Epithelial cell of proximal tubule (primary cell): ENCODE measurements around the gene RNGTT. TPM values are rescaled to one million over a fixed set of nuclear protein-coding genes. Genes with fewer than 3 reads are reported as not detected.

ENCODE experiments used
- DNase-seq: peaks from one replicate; pipeline ENCODE4 v3.0.0-alpha.2; 2011; ENCODE audit warnings: low read depth
- H3K4me3 ChIP-seq: 2 replicates; pipeline ENCODE4 v1.5.1; 2011; ENCODE audit warnings: low read depth, mild to moderate bottlenecking, low read length
- total RNA-seq: library from RNA; depleted of rRNA; stranded (reverse); fragments of >200 nt; gene quantifications from 2 replicates; pipeline ENCODE4 v1.2.3, GENCODE V29; 2015
- TF ChIP-seq, protein P1 (sequence below): conservative IDR thresholded peaks from 2 replicates; pipeline ENCODE4 v1.5.1; 2012; ENCODE audit warnings: low read depth, mild to moderate bottlenecking, low read length

Gene RNGTT
- total RNA-seq, 1 donor from 2014 or later: 17.6 TPM

DNA sequence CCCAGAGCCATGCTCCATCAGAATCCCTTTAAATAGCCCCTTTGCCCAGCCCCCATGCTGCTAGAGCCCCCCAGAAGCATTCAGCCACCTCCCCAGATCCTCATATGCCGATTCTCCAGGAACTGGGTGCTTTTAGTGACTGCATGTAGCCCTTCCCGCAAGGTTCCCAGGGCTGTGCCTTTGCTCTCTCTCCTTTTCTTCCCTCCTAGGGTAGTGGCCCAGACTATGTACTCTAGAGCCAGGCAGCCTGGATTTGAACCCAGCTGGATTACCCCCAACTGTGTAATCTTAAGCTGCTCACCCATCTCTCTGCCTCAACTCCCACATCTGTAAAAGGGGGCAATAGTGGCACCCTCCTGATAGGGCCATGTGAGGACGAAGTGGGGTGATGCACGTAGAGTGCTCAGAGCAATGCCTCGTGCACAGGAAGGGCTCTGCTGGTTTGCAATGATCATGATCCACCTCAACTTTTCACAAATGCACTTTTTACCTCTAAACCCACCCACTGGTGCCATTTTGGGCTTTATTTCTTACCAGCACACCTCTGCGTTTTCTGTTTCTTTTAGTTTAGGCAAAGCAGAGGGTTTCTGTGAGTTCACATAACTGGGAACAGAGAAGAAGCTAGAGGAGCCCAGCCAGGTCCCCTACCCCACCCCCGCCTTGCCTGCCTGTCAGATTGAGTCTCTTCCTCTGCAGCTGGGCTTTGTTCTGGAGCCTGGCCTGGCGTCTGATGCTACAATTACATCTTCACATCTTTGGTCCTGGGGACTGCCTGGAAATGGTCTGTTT, 396.5 kb downstream of the RNGTT start:
- no peak for DNase-seq
- TF ChIP-seq, protein P1, sequence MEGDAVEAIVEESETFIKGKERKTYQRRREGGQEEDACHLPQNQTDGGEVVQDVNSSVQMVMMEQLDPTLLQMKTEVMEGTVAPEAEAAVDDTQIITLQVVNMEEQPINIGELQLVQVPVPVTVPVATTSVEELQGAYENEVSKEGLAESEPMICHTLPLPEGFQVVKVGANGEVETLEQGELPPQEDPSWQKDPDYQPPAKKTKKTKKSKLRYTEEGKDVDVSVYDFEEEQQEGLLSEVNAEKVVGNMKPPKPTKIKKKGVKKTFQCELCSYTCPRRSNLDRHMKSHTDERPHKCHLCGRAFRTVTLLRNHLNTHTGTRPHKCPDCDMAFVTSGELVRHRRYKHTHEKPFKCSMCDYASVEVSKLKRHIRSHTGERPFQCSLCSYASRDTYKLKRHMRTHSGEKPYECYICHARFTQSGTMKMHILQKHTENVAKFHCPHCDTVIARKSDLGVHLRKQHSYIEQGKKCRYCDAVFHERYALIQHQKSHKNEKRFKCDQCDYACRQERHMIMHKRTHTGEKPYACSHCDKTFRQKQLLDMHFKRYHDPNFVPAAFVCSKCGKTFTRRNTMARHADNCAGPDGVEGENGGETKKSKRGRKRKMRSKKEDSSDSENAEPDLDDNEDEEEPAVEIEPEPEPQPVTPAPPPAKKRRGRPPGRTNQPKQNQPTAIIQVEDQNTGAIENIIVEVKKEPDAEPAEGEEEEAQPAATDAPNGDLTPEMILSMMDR: no peak
- no peak overlapping the region for H3K4me3 ChIP-seq

DNA sequence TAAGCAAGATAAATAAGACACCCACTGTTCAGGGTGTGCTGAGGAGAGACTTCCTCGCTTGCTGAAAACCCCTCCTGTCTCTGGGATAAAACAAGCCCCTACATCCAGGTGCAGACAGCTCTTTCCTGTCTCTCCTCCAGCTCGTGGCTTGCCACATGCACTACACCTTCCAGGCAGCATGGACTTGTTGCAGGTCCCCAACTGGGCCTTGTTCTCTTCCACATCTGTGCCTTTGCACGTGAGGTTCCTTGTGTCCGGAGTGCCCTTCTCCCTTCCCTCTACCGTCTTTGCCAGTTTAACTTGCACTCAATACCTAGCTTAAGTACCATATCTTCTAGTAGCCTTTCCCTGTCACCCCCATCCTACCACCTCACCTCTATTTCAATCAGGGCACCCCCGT, 397.6 kb downstream of the RNGTT start:
- no peak for DNase-seq
- TF ChIP-seq, protein P1: no peak
- no peak overlapping the region for H3K4me3 ChIP-seq

DNA sequence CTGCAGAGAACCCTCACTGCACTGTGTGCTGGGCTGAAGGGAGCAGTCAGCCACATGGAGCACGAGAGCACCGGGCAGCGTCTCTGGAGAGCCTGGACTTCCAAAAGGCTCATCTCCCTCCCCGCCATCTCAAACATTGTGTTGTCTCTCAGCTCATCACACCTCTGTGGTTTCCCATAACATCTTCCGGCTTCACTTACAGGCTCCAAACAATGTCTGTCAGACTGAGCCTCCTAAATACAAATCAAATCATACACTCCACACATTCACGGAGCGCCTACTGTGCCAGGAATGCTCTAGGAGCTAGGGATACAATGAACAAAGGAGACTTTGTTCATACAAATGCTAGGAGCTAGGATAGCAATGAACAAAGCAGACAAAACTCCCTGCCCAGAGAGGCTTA, 398.0 kb downstream of the RNGTT start:
- DNase-seq: no peak

DNA sequence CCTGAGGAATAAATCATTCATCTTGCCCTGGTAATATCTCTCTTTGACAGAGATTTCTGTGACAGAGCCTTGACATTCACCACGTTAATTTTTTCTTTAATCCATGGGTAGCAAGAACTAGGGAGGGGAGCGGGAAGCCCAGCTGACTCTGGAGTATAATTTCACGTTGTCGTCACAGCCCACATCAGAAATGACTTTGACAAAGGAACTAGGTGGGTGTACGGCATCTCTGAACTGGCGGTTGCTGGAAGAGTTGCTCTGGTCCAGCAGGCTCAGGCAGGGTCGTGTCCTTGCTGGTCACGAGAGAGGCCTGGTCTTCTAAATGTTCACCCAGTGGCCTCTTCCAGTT, 400.2 kb downstream of the RNGTT start:
- TF ChIP-seq, protein P1: no peak
- no peak for DNase-seq
- H3K4me3 ChIP-seq: no peak overlapping the region

More for the DNA sequence above, 398.0 kb downstream of the RNGTT start:
- TF ChIP-seq, protein P1: no peak
- H3K4me3 ChIP-seq: no peak overlapping the region

DNA sequence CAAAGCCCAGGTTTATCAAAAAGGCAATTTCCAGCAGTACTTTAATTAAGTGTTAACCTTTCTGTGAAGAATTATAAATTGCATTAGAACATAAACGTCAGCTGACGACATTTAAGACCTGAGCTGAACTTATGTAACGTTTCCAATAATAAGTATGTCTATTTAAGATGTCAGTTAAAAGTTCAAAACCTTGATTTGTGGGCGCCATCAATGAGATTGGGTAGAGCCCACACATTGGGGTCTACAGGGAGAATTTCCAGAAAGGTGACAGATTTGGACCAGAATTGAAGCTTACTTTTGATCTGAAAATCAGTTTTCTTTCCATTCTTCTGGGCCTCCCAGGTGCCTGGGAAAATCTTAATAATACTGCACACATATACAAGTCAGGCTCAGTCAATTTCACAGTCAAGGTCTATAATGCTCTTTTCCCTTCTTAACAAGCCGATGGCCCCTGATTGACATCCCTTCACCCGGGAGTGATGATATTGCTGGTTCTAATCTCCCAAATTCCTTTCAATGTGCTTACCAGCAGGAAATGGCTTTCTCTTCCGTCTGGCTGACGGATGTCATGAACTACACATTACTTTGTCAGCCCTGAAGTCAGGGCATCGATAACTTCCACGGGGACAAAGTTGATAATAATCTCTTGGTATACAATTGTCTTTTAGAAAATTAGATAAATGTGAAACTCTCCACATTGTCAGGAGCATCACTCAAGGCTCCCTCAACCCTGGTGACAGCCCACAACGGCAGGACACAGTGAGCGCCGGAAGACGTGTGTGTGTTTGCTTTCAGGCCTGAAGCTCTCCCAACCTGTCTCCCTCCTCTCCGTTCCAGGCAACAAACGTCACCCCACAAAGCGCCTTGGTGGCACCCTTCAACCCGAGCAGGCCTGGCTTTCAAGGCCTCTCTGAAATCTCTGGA, 400.8 kb downstream of the RNGTT start:
- no peak for DNase-seq
- TF ChIP-seq, protein P1: no peak

DNA sequence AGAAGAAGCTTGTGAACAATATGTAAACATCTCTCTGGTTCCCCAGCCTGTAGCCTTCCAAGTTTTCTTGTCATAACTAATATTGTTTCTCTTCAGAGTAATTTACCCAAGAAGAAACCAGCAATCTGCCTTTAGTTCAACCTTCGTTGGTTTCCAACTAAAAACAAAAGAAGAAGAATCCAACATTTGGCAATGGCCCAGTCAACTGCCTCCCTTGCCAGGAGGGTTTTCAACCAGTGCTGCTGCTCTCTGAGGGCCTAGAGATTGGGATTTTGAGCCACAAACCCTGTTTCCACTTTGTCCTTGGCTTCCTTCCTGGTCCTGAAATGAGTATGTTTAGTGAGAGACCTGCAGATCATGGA, 401.5 kb downstream of the RNGTT start:
- TF ChIP-seq, protein P1: no peak
- H3K4me3 ChIP-seq: no peak overlapping the region
- no peak for DNase-seq

More for the DNA sequence above, 400.8 kb downstream of the RNGTT start:
- no peak overlapping the region for H3K4me3 ChIP-seq
